Epithelial cell of proximal tubule (primary cell): Measurements from ENCODE around the gene FANCC. TPM values are rescaled to one million over a fixed set of nuclear protein-coding genes. Genes with fewer than 3 reads are reported as not detected.
A peak's percentile ranks its signal among the peaks of the same experiment; 100 is the strongest.

Experiments used
- DNase-seq: peaks from one replicate; pipeline ENCODE4 v3.0.0-alpha.2; 2011; ENCODE audit warnings: low read depth
- H3K4me3 ChIP-seq: 2 replicates; pipeline ENCODE4 v1.5.1; 2011; ENCODE audit warnings: low read depth, mild to moderate bottlenecking, low read length
- total RNA-seq: library from RNA; depleted of rRNA; stranded (reverse); fragments of >200 nt; gene quantifications from 2 replicates; pipeline ENCODE4 v1.2.3, GENCODE V29; 2015
- TF ChIP-seq, protein P1 (sequence below): conservative IDR thresholded peaks from 2 replicates; pipeline ENCODE4 v1.5.1; 2012; ENCODE audit warnings: low read depth, mild to moderate bottlenecking, low read length

Gene FANCC
- total RNA-seq, 1 donor from 2014 or later, result 9.4 TPM

GRCh38 chr9:95107001-95107749 is 210.3 kb downstream of the FANCC start:
- no peak for DNase-seq
- TF ChIP-seq, protein P1, sequence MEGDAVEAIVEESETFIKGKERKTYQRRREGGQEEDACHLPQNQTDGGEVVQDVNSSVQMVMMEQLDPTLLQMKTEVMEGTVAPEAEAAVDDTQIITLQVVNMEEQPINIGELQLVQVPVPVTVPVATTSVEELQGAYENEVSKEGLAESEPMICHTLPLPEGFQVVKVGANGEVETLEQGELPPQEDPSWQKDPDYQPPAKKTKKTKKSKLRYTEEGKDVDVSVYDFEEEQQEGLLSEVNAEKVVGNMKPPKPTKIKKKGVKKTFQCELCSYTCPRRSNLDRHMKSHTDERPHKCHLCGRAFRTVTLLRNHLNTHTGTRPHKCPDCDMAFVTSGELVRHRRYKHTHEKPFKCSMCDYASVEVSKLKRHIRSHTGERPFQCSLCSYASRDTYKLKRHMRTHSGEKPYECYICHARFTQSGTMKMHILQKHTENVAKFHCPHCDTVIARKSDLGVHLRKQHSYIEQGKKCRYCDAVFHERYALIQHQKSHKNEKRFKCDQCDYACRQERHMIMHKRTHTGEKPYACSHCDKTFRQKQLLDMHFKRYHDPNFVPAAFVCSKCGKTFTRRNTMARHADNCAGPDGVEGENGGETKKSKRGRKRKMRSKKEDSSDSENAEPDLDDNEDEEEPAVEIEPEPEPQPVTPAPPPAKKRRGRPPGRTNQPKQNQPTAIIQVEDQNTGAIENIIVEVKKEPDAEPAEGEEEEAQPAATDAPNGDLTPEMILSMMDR, result no peak
- H3K4me3 ChIP-seq, result no peak overlapping the region

DNA sequence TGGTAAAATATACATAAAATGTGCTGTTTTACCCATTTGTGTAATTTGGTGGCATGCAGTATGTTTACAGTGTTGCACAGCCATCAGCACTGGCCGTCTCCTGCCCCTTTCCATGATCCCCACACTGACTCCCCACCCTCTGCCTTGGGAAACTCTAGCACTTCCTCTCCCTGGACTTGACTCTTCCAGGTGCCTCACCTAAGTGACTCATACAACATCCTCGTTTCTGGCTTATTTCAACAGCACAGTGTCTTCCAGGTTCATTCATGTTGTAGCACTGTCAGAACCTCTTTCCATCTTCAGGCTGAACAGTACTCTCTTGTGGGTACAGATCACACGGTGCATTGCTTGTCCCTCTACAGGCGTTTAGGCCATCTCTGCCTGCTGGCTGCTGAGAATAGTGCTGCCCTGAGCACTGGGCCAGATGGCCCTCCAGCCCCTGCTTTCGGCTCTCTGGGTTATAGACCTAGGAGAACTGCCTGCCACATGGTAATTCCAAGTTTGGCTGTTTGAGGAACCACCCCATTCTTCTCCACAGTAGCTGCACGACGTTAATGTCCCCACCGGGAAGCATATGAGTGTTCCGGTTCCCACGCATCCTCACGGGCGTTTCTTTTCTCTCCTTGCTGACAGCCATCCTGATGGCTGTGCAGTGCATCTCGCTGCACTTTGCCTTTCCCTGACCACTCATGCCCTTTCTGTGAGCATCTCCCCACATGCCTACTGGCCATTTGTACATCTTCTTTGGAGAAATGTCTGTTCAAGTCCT is 211.8 kb downstream of the FANCC start:
- TF ChIP-seq, protein P1, result no peak
- no peak for DNase-seq
- H3K4me3 ChIP-seq, result no peak overlapping the region

- DNase-seq, result no peak
- TF ChIP-seq, protein P1, result no peak
- no peak overlapping the region for H3K4me3 ChIP-seq
Measured at GRCh38 chr9:95104980-95105379, 212.5 kb downstream of the FANCC start.

DNA sequence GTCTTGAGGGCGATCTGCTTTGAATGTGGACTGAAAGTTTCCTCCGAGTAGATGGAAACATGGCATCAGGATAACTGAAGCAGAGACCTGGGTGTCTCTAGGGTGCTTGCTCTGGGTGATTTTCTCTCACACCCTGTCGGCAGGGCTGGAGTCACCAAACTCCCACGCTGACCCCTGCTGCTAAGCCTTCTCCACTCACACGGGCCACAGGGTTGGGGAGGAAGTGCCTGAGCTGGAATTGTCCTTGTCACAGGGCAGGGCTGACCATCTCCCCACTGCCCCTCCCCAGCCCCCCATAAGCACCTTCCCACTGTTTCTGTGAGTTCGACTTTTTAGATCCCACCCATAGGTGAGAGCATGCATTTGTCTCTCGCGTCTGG is 212.9 kb downstream of the FANCC start:
- no peak for DNase-seq
- H3K4me3 ChIP-seq, result no peak overlapping the region
- TF ChIP-seq, protein P1, result no peak

GRCh38 chr9:95103871-95104580 is 213.5 kb downstream of the FANCC start:
- no peak for DNase-seq
- H3K4me3 ChIP-seq, result no peak overlapping the region
- TF ChIP-seq, protein P1, result no peak

- H3K4me3 ChIP-seq, result no peak overlapping the region
- TF ChIP-seq, protein P1, result peak; percentile 6
- no peak for DNase-seq
Measured at GRCh38 chr9:95103281-95103771, 214.2 kb downstream of the FANCC start.
